Osteocyte (in vitro differentiated cells): ENCODE measurements around the gene TOM1. TPM values are rescaled to one million over a fixed set of nuclear protein-coding genes. Genes with fewer than 3 reads are reported as not detected.

Experiments used
- DNase-seq: peaks from one replicate; pipeline ENCODE4 v3.0.0; 2021; ENCODE audit warnings: mixed read lengths; ENCODE audit not compliant: unreplicated experiment; ENCODE audit errors: extremely low spot score
- H3K27ac Mint-ChIP-seq: one replicate; pipeline ENCODE4 v1.8.0; 2021; ENCODE audit warnings: mild to moderate bottlenecking, mixed read lengths; ENCODE audit not compliant: unreplicated experiment
- H3K27me3 Mint-ChIP-seq: one replicate; pipeline ENCODE4 v1.8.0; 2021; ENCODE audit warnings: mixed read lengths; ENCODE audit not compliant: unreplicated experiment
- H3K36me3 Mint-ChIP-seq: one replicate; pipeline ENCODE4 v1.8.0; 2021; ENCODE audit warnings: mixed read lengths; ENCODE audit not compliant: unreplicated experiment
- H3K4me1 Mint-ChIP-seq: one replicate; pipeline ENCODE4 v1.8.0; 2021; ENCODE audit warnings: mixed read lengths; ENCODE audit not compliant: unreplicated experiment
- H3K4me3 Mint-ChIP-seq: one replicate; pipeline ENCODE4 v1.8.0; 2021; ENCODE audit warnings: mild to moderate bottlenecking, moderate library complexity, mixed read lengths; ENCODE audit not compliant: unreplicated experiment
- H3K9me3 Mint-ChIP-seq: one replicate; pipeline ENCODE4 v1.8.0; 2021; ENCODE audit warnings: mixed read lengths; ENCODE audit not compliant: unreplicated experiment
- CTCF ChIP-seq: fragments of 200-600 bp; sonication (generic); IDR thresholded peaks from 2 replicates; pipeline ENCODE4 v1.5.0; 2021; ENCODE audit warnings: antibody characterized with exemption, mild to moderate bottlenecking, moderate library complexity
- total RNA-seq: library from RNA; stranded (reverse); gene quantifications from 2 replicates; pipeline ENCODE4 v1.2.1, GENCODE V29; 2021

Gene TOM1
- total RNA-seq, 1 donor from 2014 or later: 55.5 TPM

GRCh38 chr22:35350539-35351503 is 51.1 kb downstream of the TOM1 start:
- peak overlapping the region; percentile 78 for H3K4me3 Mint-ChIP-seq
- peak; percentile 97 for TF ChIP-seq CTCF
- H3K27me3 Mint-ChIP-seq: no peaks in the 10 kb centered on the region
- peak; percentile 96 for DNase-seq
- H3K9me3 Mint-ChIP-seq: no peaks in the 10 kb centered on the region
- H3K4me1 Mint-ChIP-seq: peaks cover 26% of the 10 kb centered on the region
- H3K36me3 Mint-ChIP-seq: peaks cover 2% of the 10 kb centered on the region
- H3K27ac Mint-ChIP-seq: peak overlapping the region; percentile 85

- H3K27ac Mint-ChIP-seq: no peak overlapping the region
- DNase-seq: no peak
- H3K9me3 Mint-ChIP-seq: no peaks in the 10 kb centered on the region
- H3K4me1 Mint-ChIP-seq: peaks cover 26% of the 10 kb centered on the region
- no peak for TF ChIP-seq CTCF
- no peak overlapping the region for H3K4me3 Mint-ChIP-seq
- H3K27me3 Mint-ChIP-seq: no peaks in the 10 kb centered on the region
- peaks cover 2% of the 10 kb centered on the region for H3K36me3 Mint-ChIP-seq
Measured at GRCh38 chr22:35352214-35353111, 52.8 kb downstream of the TOM1 start.

GRCh38 chr22:35353318-35353717 is 53.6 kb downstream of the TOM1 start:
- TF ChIP-seq CTCF: no peak
- Mint-ChIP-seq H3K4me1 (peaks cover 26% of the 10 kb centered on the region), H3K27ac (no peak overlapping the region), H3K4me3 (no peak overlapping the region), H3K36me3 (no peaks in the 10 kb centered on the region), H3K27me3 (no peaks in the 10 kb centered on the region), H3K9me3 (no peaks in the 10 kb centered on the region)
- DNase-seq: no peak

- DNase-seq: no peak
- Mint-ChIP-seq H3K36me3 (no peaks in the 10 kb centered on the region), H3K9me3 (no peaks in the 10 kb centered on the region), H3K27ac (no peak overlapping the region), H3K4me3 (no peak overlapping the region), H3K4me1 (peaks cover 26% of the 10 kb centered on the region), H3K27me3 (no peaks in the 10 kb centered on the region)
- no peak for TF ChIP-seq CTCF
Measured at GRCh38 chr22:35354068-35354467, 54.4 kb downstream of the TOM1 start.
